IPS-20b (cell line): Measurements from ENCODE around the gene DNAJB5.

ENCODE experiments used
- H3K27ac ChIP-seq: one replicate; pipeline ENCODE4 v1.5.1; 2013; ENCODE audit warnings: low read length
- H3K27me3 ChIP-seq: 2 replicates; pipeline ENCODE4 v1.6.1; 2013; ENCODE audit warnings: mild to moderate bottlenecking, low read length, inconsistent platforms; ENCODE audit not compliant: insufficient read depth
- H3K36me3 ChIP-seq: 2 replicates; pipeline ENCODE4 v1.6.1; 2013; ENCODE audit warnings: low read depth, mild to moderate bottlenecking, inconsistent platforms, low read length, moderate library complexity; ENCODE audit not compliant: insufficient read depth
- H3K4me1 ChIP-seq: 2 replicates; pipeline ENCODE4 v1.6.1; 2013; ENCODE audit warnings: mild to moderate bottlenecking, control low read depth, inconsistent platforms, low read length, moderate library complexity; ENCODE audit not compliant: insufficient read depth
- H3K4me3 ChIP-seq: 2 replicates; pipeline ENCODE4 v1.5.1; 2013; ENCODE audit warnings: mild to moderate bottlenecking, low read length, inconsistent platforms
- H3K9ac ChIP-seq: 2 replicates; pipeline ENCODE4 v1.6.1; 2013; ENCODE audit warnings: low read depth, mild to moderate bottlenecking, inconsistent platforms, low read length, moderate library complexity
- H3K9me3 ChIP-seq: 2 replicates; pipeline ENCODE4 v1.6.1; 2013; ENCODE audit warnings: mild to moderate bottlenecking, low read depth, low read length, inconsistent platforms; ENCODE audit not compliant: insufficient read depth

Gene DNAJB5

DNA sequence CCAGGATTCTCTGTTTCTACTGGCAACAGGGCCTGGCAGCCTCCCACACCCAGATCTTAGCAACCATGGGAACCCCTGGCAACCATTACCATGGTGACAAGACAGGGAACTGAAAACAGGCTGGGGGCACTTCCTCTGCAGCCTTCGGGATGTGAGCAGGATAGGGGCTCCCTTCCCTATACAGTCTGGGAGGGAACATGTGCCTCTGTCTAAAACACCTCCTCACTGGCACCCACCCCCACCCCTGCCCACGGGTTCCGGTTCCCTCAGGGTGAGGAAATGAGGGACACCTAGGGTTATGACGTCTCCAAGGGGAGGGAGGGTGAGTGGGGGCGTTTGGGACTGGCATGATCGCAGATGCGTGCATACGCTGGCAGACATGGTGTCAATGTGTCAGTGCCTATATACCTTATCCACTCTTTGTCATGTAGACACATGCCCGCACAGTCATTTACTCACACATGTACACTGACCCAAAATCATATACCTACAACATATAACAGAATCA lies 3.0 kb upstream of the DNAJB5 start:
- H3K27me3 ChIP-seq = no peaks in the 10 kb centered on the region
- no peak overlapping the region for H3K4me3 ChIP-seq
- no peaks in the 10 kb centered on the region for H3K36me3 ChIP-seq
- no peak overlapping the region for H3K27ac ChIP-seq
- H3K9me3 ChIP-seq = no peaks in the 10 kb centered on the region
- H3K4me1 ChIP-seq = no peaks in the 10 kb centered on the region; the same call in 1 of the 2 replicates
- no peak overlapping the region for H3K9ac ChIP-seq

DNA sequence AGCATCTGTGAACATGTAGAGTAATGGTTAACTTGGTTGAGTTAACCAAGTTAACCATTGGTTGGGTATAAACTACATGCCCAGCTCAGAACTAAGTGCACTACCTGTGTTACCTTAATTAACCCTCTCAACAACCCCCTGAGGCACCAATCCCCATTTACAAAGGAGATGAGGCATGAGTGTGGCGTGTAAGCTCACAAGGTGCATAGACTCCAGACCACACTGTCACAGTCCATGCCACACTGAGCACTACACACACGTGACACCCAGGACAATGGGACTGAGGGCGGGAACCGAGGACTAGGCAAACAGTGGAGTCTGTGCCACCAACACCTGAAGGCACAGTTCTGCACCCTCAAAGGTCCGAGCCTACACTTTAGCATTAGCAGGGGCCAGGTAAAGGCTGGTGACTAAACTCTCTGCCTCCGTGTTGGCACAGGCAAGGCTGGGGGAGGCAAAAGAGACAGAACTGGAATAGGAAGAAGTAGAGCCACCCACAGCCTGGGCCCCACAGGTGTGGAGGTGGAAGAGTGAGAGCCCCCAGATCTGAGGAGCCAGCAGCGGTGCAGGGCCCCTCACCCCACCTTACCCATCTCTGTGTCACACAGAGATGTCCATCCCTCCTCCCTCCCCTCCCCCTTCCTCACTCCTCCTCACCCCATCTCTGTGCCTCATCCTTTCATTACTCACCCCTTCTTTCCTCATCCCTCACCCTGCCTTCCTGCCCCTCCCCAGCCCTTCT lies 2.2 kb upstream of the DNAJB5 start:
- no peaks in the 10 kb centered on the region for H3K9me3 ChIP-seq
- no peak overlapping the region for H3K4me3 ChIP-seq
- peaks cover 7% of the 10 kb centered on the region for H3K4me1 ChIP-seq
- H3K27me3 ChIP-seq = no peaks in the 10 kb centered on the region
- H3K27ac ChIP-seq = no peak overlapping the region
- no peak overlapping the region for H3K9ac ChIP-seq
- H3K36me3 ChIP-seq = no peaks in the 10 kb centered on the region

DNA sequence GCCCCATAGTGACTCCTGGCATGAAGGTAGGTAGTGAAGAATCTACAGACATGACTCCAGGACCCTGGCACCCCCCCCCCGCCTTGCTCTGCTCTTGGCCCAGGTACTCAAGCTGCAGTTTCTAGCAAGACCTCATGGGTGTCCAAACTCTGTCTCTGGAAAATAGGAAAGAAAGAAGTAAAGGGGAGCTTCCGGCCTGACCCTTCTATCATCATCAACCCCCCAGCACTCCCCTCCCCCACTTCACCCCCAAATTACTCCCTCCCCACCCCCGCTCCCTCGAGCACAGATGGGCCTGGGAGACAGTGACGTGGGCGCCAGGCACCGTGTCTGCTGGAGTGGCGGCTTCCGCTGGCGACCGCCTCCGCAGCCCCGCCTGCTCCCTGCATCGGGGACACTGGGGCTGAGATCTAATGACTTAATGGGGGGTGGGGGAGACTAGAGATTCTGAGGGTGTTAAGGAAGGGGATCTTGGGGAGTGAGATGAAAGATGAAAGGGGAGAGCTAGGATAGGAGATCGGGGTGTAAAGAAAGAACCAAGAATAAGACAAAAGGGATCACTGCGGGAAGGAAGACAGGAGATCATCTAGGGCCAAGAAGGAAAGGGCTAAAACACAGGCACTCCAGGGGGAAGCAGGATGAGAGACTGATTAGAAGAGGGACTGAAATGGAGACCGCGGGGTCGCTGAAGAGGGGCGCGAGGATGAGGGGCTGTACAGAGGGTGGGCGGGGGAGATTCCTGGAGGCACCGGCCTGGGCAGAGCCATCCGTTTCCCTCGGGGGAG lies 1.1 kb upstream of the DNAJB5 start:
- H3K9ac ChIP-seq = peak overlapping the region; percentile 84; the same call in 1 of the 2 replicates
- peaks cover 17% of the 10 kb centered on the region for H3K4me1 ChIP-seq
- H3K27ac ChIP-seq = peak overlapping the region; percentile 78
- H3K36me3 ChIP-seq = peaks cover 10% of the 10 kb centered on the region; the same call in 1 of the 2 replicates
- no peaks in the 10 kb centered on the region for H3K9me3 ChIP-seq
- no peaks in the 10 kb centered on the region for H3K27me3 ChIP-seq
- peak overlapping the region; percentile 91 for H3K4me3 ChIP-seq

DNA sequence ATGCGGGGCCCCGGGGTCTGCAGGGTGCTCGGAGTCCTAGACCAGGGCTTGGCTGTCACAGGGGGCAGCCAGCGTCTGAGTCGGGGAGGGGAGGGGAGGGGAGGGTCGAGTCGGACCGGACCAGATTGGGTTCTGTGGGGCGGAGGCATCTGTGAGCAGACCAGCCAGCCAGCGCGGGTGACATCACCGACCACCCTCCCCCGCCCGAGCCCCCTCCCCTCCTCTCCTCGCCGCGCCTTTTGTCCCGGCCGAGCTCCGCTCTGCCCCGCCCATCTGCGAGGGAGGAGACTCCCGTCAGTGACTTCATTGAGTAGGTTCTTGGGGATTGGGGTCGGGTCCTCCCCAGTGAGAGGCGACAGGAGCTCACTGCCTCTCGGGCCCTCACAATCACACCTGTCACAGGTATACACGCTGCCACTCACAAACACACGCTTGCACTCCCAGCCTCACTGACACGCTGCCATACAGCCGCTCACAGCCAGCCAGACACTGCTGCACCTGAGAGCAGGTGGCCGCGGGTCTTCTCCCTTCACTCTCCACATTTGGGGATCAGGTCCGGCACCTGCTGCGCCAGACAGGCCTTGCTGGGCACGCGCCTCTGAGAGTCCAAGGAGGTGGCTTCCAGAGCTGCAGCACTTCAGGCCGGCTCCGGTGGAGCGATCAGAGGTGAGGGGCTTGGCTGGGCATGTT lies 546 bp downstream of the DNAJB5 start:
- Histone ChIP-seq H3K27me3 (no peaks in the 10 kb centered on the region), H3K4me1 (peaks cover 26% of the 10 kb centered on the region), H3K4me3 (peak overlapping the region; percentile 83), H3K9me3 (no peaks in the 10 kb centered on the region), H3K27ac (peak overlapping the region; percentile 97), H3K36me3 (peaks cover 26% of the 10 kb centered on the region), H3K9ac (peak overlapping the region; percentile 90)

DNA sequence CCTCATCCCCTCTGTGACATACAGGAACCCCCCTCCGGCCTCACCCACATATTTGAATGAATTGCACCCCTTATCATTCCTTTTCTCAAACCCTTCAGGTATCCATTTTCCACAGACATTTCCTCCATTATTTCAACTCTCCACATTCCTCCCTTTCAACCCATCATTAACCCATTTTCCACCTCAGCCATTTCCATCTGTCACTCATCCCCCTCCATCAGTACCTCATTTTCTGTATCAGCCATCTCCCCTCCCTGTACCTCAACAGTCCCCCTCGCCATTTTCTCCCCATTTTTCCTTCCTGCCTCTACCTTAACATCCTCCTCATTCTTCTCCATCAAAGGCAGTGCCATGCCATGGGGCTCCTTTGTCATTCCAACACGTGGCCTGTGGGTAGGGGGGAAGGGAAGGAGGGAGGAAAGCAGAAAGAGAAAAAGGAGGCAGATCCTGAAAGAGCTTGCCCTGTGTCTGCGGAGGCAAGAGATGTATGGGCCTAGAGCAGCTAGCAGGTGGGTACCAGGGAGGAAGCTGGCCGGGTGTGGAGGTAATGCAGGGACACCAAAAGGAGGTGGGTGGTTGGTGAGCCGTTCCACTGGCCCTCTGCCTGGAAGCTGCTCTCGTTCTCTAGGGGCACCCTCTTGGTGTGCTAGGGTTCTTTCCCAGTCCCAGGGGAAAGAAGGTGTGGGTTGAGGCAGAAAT lies 1.5 kb downstream of the DNAJB5 start:
- peak overlapping the region; percentile 90 for H3K9ac ChIP-seq
- H3K4me1 ChIP-seq = peaks cover 26% of the 10 kb centered on the region
- peak overlapping the region; percentile 83 for H3K4me3 ChIP-seq
- no peaks in the 10 kb centered on the region for H3K27me3 ChIP-seq
- no peaks in the 10 kb centered on the region for H3K9me3 ChIP-seq
- peak overlapping the region; percentile 97 for H3K27ac ChIP-seq
- H3K36me3 ChIP-seq = peaks cover 36% of the 10 kb centered on the region

DNA sequence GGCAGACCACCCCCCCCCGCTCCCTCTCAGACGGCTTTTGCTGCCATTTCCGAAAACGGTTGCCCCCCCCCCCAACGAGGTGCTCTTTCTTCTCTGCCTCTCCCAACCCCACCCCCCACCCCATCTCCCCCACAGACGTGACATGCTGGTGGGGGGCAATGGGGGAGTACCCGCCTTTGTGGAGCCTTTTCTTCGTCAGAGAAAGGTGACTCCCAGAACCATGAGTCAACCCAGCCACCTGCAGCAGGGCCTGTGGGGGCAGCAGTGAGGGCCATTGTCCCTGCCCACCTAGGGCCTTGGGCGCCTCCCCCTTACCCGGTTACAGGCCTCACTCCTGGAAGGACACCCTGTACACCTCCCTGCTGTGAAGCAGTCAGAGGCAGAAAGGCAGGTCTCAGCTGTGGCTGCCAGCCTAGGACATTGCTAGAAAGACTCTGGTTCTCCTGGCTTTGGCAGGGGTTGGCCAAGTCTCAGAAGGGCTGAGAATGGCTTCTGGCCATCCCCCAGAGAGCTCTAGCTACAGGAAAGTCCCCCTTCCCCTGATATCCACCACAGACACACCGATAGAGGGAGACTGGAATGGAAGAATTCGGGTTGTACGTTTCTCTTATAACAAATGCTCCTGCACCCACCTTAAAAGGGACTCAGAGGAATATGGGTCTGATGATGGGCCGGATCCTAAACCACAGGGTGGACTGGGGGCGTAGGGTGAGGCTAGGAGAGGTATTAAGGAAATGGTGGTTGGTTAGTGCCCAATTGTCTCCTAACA lies 2.2 kb downstream of the DNAJB5 start:
- Histone ChIP-seq H3K9me3 (no peaks in the 10 kb centered on the region), H3K36me3 (peaks cover 43% of the 10 kb centered on the region), H3K9ac (peak overlapping the region; percentile 90; the same call in 1 of the 2 replicates), H3K4me1 (peaks cover 26% of the 10 kb centered on the region), H3K4me3 (peak overlapping the region; percentile 83), H3K27me3 (no peaks in the 10 kb centered on the region), H3K27ac (peak overlapping the region; percentile 97)

DNA sequence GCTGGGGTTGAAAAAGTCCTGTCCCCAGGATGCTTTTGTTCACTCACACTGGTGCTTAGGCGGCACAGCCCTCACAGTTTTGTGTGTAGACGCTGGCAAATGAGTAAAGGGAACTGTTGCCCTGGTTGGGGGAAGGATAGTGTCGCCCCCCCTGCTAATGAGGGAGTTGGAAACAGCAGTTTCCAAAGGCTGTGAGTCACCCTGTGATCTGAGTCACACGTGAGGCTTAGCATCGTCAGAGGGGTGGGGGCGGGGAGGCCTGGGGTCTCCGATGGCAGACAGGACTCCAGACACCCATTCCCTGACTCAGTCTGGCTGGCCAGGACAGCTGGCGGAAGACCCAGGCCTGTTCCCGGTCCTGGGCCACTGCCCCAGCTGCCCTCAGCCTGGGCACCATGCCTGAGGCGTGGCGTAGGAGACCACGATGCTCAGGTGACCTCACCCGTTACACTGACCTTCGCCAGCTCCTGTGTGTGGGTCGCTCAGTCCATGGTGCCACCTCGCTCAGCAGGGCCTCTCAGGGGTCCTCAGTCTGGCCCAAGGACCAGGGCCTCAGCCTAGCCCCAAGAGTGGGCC lies 2.9 kb downstream of the DNAJB5 start:
- peaks cover 26% of the 10 kb centered on the region for H3K4me1 ChIP-seq
- H3K9me3 ChIP-seq = no peaks in the 10 kb centered on the region
- H3K27me3 ChIP-seq = no peaks in the 10 kb centered on the region
- H3K27ac ChIP-seq = peak overlapping the region; percentile 97
- peaks cover 50% of the 10 kb centered on the region for H3K36me3 ChIP-seq
- peak overlapping the region; percentile 83 for H3K4me3 ChIP-seq
- H3K9ac ChIP-seq = peak overlapping the region; percentile 90; the same call in 1 of the 2 replicates

DNA sequence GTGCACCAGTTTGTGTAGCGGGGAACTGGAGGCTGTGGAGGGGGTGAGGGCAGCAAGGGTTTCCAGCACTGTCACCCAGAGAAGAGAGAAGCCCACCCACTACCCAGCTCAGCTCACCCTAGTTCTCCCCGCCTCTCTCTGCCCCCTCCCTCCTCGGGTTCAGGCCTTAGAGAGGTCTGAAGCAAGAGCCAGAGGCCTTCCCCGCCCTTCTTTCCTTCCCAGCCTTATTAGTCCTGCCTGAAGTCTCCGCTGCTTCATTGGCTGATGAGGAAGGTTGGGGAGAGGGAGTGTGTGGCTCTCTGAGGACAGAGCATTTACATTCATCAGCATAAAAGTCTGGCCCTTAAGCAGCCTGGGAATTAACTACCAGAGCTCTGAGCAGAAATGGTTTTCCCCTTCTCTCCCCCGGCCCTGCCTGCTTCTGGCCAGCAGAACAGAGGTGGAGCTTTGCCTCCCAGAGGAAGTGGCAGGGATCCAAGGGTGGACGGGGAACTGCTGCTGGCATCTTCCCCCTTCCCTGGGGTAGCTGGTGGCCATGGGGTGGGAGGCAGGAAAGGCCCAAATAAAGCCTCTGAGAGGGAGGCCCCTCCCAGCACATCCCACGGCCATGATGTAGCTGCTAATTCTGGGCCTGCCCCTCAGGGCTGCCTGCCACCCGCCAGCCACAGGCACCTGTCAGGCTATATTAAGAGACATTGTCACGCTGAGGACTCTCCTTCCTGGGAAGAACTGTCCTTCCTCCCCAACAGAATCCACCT lies 4.1 kb downstream of the DNAJB5 start:
- Histone ChIP-seq H3K4me1 (peaks cover 26% of the 10 kb centered on the region), H3K4me3 (peak overlapping the region; percentile 12; the same call in 1 of the 2 replicates), H3K27me3 (no peaks in the 10 kb centered on the region), H3K27ac (peak overlapping the region; percentile 97), H3K9ac (peak overlapping the region; percentile 90; the same call in 1 of the 2 replicates), H3K36me3 (peaks cover 61% of the 10 kb centered on the region), H3K9me3 (no peaks in the 10 kb centered on the region)

DNA sequence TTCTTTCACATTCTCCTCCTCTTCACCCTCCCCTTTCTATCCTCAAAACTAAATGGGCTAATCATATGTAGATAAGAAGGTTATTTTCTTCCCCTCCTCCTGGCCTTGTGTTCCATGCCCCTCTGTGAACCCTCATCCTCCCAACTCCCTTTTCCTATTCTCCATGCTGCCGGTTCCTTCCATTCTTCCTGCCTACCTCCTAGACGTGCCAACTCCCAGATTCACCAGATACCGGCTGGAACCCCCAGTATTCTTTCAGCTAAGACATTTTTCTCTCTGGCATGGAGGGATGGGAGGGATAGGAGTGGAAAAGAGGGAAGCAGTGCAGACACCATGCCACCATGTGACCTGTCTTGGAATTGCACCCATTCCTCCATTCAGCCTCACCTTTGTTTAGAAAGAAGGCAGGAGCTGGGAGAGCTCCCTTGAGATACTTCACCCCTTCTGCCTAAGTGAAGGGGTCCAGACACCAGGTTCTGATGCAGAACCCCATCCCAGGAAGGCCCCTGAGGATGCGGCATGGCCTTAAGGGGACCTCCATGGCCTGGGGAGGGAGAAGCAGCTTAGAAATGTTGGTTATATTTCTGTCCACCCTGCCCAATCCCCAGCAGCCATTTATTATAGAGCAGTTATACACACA lies 4.8 kb downstream of the DNAJB5 start:
- Histone ChIP-seq H3K9me3 (no peaks in the 10 kb centered on the region), H3K36me3 (peaks cover 61% of the 10 kb centered on the region), H3K4me1 (peaks cover 26% of the 10 kb centered on the region), H3K4me3 (peak overlapping the region; percentile 12; the same call in 1 of the 2 replicates), H3K27ac (peak overlapping the region; percentile 16), H3K9ac (peak overlapping the region; percentile 70; the same call in 1 of the 2 replicates), H3K27me3 (no peaks in the 10 kb centered on the region)
